MM.1S (cell line): ENCODE measurements around the gene ACADVL.

ENCODE experiments used
- CTCF ChIP-seq: fragments of 300-600 bp; sonication (generic); IDR thresholded peaks from 2 replicates; pipeline ENCODE4 v1.5.1; 2016; ENCODE audit warnings: antibody characterized with exemption, low read length, mixed read lengths
- EZH2 ChIP-seq: fragments of 300-600 bp; sonication (generic); optimal IDR thresholded peaks from 2 replicates; pipeline ENCODE3; 2017; ENCODE audit warnings: low read depth, mild to moderate bottlenecking, antibody characterized with exemption, low read length, mixed read lengths

- TF ChIP-seq CTCF (no peak), EZH2 (no peak)
These were observed 43.5 kb upstream of the ACADVL start for GRCh38 chr17:7176107-7176840.
